IMR-90 (cell line): ENCODE data around the gene NANOS1. TPM values are rescaled to one million over a fixed set of nuclear protein-coding genes. Genes with fewer than 3 reads are reported as not detected.

Source experiments
- ATAC-seq: fragments of 200-7000 bp; cut with Tn5 transposase; 2 replicates; pipeline ENCODE4 v1.9.1; 2020; ENCODE audit warnings: low read depth, mild to moderate bottlenecking, moderate library complexity
- BruUV-seq: library from RNA; stranded (reverse); fragments of 400-500 nt; replicated peaks from 2 replicates; lab custom pipeline; 2021; lab: Mats Ljungman, UMichigan
- CTCF ChIA-PET: fragments of 300-600 bp; formaldehyde crosslinking; extraction: SDS; loops from one replicate; lab custom pipeline; 2021; ENCODE audit warnings: antibody characterized with exemption; lab: Yijun Ruan, JAX
- POLR2A ChIA-PET: fragments of 300-600 bp; sonication (Branson Sonifier 250); formaldehyde crosslinking; loops from one replicate; lab custom pipeline; 2022; ENCODE audit warnings: antibody characterized with exemption; ENCODE audit not compliant: unreplicated experiment; lab: Charles Lee
- DNase-seq: peaks from one replicate; pipeline ENCODE4 v3.0.0; 2013
- H2AFZ ChIP-seq: replicated peaks from 2 replicates; pipeline ENCODE3; 2013; ENCODE audit warnings: low read length, mild to moderate bottlenecking; ENCODE audit not compliant: poor library complexity
- H2AK5ac ChIP-seq: 2 replicates; pipeline ENCODE4 v1.6.1; 2013; ENCODE audit warnings: low read depth, low read length, inconsistent platforms
- H2AK9ac ChIP-seq: replicated peaks from 2 replicates; pipeline ENCODE3; 2013; ENCODE audit warnings: mild to moderate bottlenecking, low read depth, low read length, moderate library complexity; ENCODE audit not compliant: poor library complexity
- H2BK120ac ChIP-seq: 2 replicates; pipeline ENCODE4 v1.6.1; 2013; ENCODE audit warnings: low read depth, low read length, inconsistent platforms
- H2BK15ac ChIP-seq: 3 replicates; pipeline ENCODE4 v1.6.1; 2013; ENCODE audit warnings: low read depth, low read length, inconsistent platforms
- H2BK20ac ChIP-seq: 2 replicates; pipeline ENCODE4 v1.6.1; 2013; ENCODE audit warnings: low read depth, mild to moderate bottlenecking, inconsistent platforms, low read length, moderate library complexity
- H2BK5ac ChIP-seq: 2 replicates; pipeline ENCODE4 v1.6.1; 2013; ENCODE audit warnings: mild to moderate bottlenecking, low read depth, low read length, inconsistent platforms; ENCODE audit not compliant: poor library complexity, severe bottlenecking
- H3K14ac ChIP-seq: replicated peaks from 2 replicates; pipeline ENCODE4 v1.6.1; 2013; ENCODE audit warnings: low read depth, low read length, inconsistent platforms
- H3K18ac ChIP-seq: 2 replicates; pipeline ENCODE4 v1.6.1; 2013; ENCODE audit warnings: low read depth, low read length, control low read depth
- H3K23ac ChIP-seq: 2 replicates; pipeline ENCODE4 v1.6.1; 2013; ENCODE audit warnings: low read depth, low read length, inconsistent platforms
- H3K27ac ChIP-seq: 2 replicates; pipeline ENCODE4 v1.5.1; 2013; ENCODE audit warnings: mild to moderate bottlenecking, control low read depth, low read length; ENCODE audit not compliant: insufficient read depth
- H3K27me3 ChIP-seq: 2 replicates; pipeline ENCODE4 v1.6.1; 2013; ENCODE audit warnings: low read length; ENCODE audit not compliant: control insufficient read depth, insufficient read depth
- H3K36me3 ChIP-seq: 2 replicates; pipeline ENCODE4 v1.6.1; 2013; ENCODE audit warnings: low read length, mixed read lengths; ENCODE audit not compliant: control insufficient read depth, insufficient read depth
- H3K4ac ChIP-seq: 2 replicates; pipeline ENCODE4 v1.6.1; 2013; ENCODE audit warnings: low read depth, low read length, inconsistent platforms
- H3K4me1 ChIP-seq: 2 replicates; pipeline ENCODE4 v1.6.1; 2013; ENCODE audit warnings: low read length, mixed read lengths; ENCODE audit not compliant: control insufficient read depth, insufficient read depth
- H3K4me2 ChIP-seq: 2 replicates; pipeline ENCODE4 v1.6.1; 2013; ENCODE audit warnings: low read depth, mild to moderate bottlenecking, control low read depth, low read length, moderate library complexity
- H3K4me3 ChIP-seq: 2 replicates; pipeline ENCODE4 v1.5.1; 2013; ENCODE audit warnings: low read depth, mild to moderate bottlenecking, control low read depth, low read length, moderate library complexity; ENCODE audit not compliant: insufficient read depth
- H3K56ac ChIP-seq: 2 replicates; pipeline ENCODE4 v1.6.1; 2013; ENCODE audit warnings: low read length, inconsistent platforms; ENCODE audit not compliant: insufficient read depth; ENCODE audit errors: extremely low read depth
- H3K79me1 ChIP-seq, 2 experiments: 2 replicates each; pipeline ENCODE4 v1.6.1; 2013; ENCODE audit warnings: low read length in 2 of 2, inconsistent platforms in 1 of 2, low read depth in 1 of 2
- H3K9ac ChIP-seq: 2 replicates; pipeline ENCODE4 v1.6.1; 2013; ENCODE audit warnings: low read depth, low read length, control low read depth
- H3K9me1 ChIP-seq: 2 replicates; pipeline ENCODE4 v1.6.1; 2013; ENCODE audit warnings: low read length, inconsistent platforms; ENCODE audit not compliant: insufficient read depth
- H3K9me3 ChIP-seq: 2 replicates; pipeline ENCODE4 v1.6.1; 2013; ENCODE audit warnings: low read length; ENCODE audit not compliant: control insufficient read depth, insufficient read depth
- H4K20me1 ChIP-seq: 2 replicates; pipeline ENCODE4 v1.6.1; 2013; ENCODE audit warnings: low read length, inconsistent platforms; ENCODE audit not compliant: insufficient read depth
- H4K5ac ChIP-seq: 2 replicates; pipeline ENCODE4 v1.6.1; 2013; ENCODE audit warnings: mild to moderate bottlenecking, low read depth, low read length, control low read depth
- H4K8ac ChIP-seq, 2 experiments: 2 replicates each; pipeline ENCODE4 v1.6.1; 2013; ENCODE audit warnings: low read depth in 2 of 2, low read length in 2 of 2, control low read depth in 1 of 2, inconsistent platforms in 1 of 2
- H4K91ac ChIP-seq: 2 replicates; pipeline ENCODE4 v1.6.1; 2013; ENCODE audit warnings: low read depth, low read length, inconsistent platforms; ENCODE audit not compliant: insufficient read depth
- BHLHE40 ChIP-seq: fragments of 150-350 bp; IDR thresholded peaks from 2 replicates; pipeline ENCODE4 v1.6.1; 2016; ENCODE audit warnings: mild to moderate bottlenecking, low read depth, low read length
- CTCF ChIP-seq: conservative IDR thresholded peaks from 2 replicates; pipeline ENCODE4 v1.5.1; 2012; ENCODE audit warnings: mild to moderate bottlenecking, low read depth, low read length, improper control_type of control experiment
- MAFK ChIP-seq: IDR thresholded peaks from 2 replicates; pipeline ENCODE4 v1.6.1; 2012; ENCODE audit warnings: low read depth, low read length, improper control_type of control experiment
- MAZ ChIP-seq: IDR thresholded peaks from 2 replicates; pipeline ENCODE4 v1.6.1; 2012; ENCODE audit warnings: low read depth, mild to moderate bottlenecking, low read length, improper control_type of control experiment, moderate library complexity, borderline replicate concordance
- RCOR1 ChIP-seq: IDR thresholded peaks from 2 replicates; pipeline ENCODE4 v1.6.1; 2012; ENCODE audit warnings: mild to moderate bottlenecking, low read length, improper control_type of control experiment; ENCODE audit not compliant: insufficient replicate concordance
- SMC3 ChIP-seq: fragments of 150-350 bp; IDR thresholded peaks from 2 replicates; pipeline ENCODE4 v1.6.1; 2016; ENCODE audit warnings: low read depth, mild to moderate bottlenecking, antibody characterized with exemption, low read length, moderate library complexity
- WGBS, 2 experiments: methylation state at CpG; one replicate each; pipeline versions ENCODE4 v1.1.5 to v1.1.7; 2013; ENCODE audit warnings: missing lambda C conversion rate in 2 of 2; ENCODE audit not compliant: insufficient read length in 1 of 2; ENCODE audit errors: extremely low coverage in 2 of 2; 5-methylcytosine and 5-hydroxymethylcytosine counted together
- dilution Hi-C: fragments of 300-500 bp; cut with HindIII; formaldehyde crosslinking; loops from one replicate; pipeline ENCODE4 v1.14.3; 2018; ENCODE audit warnings: low sequenced_read_pairs; ENCODE audit not compliant: unreplicated experiment
- in situ Hi-C: fragments of 300-500 bp; cut with MboI; formaldehyde crosslinking; loops from 3 replicates; pipeline ENCODE4 v1.14.3; 2019; ENCODE audit warnings: low sequenced_read_pairs, inconsistent platforms, mixed read lengths
- intact Hi-C: fragments of 100-400 bp; cut with micrococcal nuclease; formaldehyde crosslinking; loops from 2 replicates; pipeline ENCODE4 v1.10.0; 2022
- polyA plus RNA-seq, 3 experiments: library from polyadenylated mRNA; depleted of rRNA; stranded (reverse); fragments of >200 nt; gene quantifications; 2 replicates each; pipeline ENCODE4 v1.2.3, GENCODE V29; 2012; ENCODE audit warnings: low replicate concordance in 1 of 3
- total RNA-seq: library from RNA; depleted of rRNA; stranded (reverse); fragments of >200 nt; gene quantifications from 2 replicates; pipeline ENCODE4 v1.2.3, GENCODE V29; 2012
- TF ChIP-seq, protein P1 (sequence below): fragments of 150-350 bp; IDR thresholded peaks from 2 replicates; pipeline ENCODE4 v1.6.1; 2016; ENCODE audit warnings: low read depth, mild to moderate bottlenecking, low read length, moderate library complexity, borderline replicate concordance

The NANOS1 gene
- total and polyA plus RNA-seq, 2 of the 4 experiments (the other 2 are of a cell fraction): under 0.01 to 0.12 TPM

DNA sequence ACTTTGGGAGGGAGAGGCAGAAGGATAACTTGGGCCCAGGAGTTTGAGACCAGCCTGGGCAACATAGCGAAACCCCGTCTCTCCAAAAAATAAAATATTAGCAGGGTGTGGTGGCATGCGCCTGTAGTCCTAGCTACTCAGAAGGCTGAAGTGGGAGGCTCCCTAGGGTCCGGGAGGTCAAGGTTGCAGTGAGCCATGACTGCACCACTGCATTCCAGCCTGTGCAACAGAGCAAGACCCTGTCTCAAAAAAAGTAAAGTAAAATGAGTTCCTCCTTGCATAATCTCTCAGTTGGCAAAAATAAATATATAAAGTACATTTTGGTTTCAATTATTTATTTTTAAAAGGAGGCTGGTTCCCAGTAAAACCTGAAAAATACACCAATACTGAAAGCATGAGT is 11.8 kb downstream of the NANOS1 start:
- no peak overlapping the region for H3K9ac ChIP-seq
- no peaks in the 10 kb centered on the region for H3K27me3 ChIP-seq
- DNase-seq: no peak
- intact Hi-C loops: no loop called here
- H3K36me3 ChIP-seq: peaks cover 75% of the 10 kb centered on the region
- H4K5ac ChIP-seq: no peak overlapping the region
- H3K56ac ChIP-seq: no peak overlapping the region
- no CpG with 5 or more reads among the region's 4 CpGs for WGBS, 2 experiments
- BruUV-seq: no TSS peak
- no peak overlapping the region for H2BK15ac ChIP-seq
- H2BK20ac ChIP-seq: no peak overlapping the region
- no peak overlapping the region for H2BK120ac ChIP-seq
- peaks cover 3% of the 10 kb centered on the region; the same call in 1 of the 2 replicates for H3K9me1 ChIP-seq
- POLR2A ChIA-PET: no interaction called here
- no peak overlapping the region for H4K91ac ChIP-seq
- H3K4me2 ChIP-seq: no peak overlapping the region
- no peak overlapping the region for H2AFZ ChIP-seq
- no peak overlapping the region for H3K23ac ChIP-seq
- dilution Hi-C loops: no loop called here
- no peak overlapping the region for H2AK9ac ChIP-seq
- TF ChIP-seq MAZ: no peak
- no peak for TF ChIP-seq RCOR1
- TF ChIP-seq, protein P1, sequence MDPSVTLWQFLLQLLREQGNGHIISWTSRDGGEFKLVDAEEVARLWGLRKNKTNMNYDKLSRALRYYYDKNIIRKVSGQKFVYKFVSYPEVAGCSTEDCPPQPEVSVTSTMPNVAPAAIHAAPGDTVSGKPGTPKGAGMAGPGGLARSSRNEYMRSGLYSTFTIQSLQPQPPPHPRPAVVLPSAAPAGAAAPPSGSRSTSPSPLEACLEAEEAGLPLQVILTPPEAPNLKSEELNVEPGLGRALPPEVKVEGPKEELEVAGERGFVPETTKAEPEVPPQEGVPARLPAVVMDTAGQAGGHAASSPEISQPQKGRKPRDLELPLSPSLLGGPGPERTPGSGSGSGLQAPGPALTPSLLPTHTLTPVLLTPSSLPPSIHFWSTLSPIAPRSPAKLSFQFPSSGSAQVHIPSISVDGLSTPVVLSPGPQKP: no peak
- TF ChIP-seq MAFK: no peak
- no peak for TF ChIP-seq SMC3
- no peak for TF ChIP-seq CTCF
- no peak for TF ChIP-seq BHLHE40
- no peak overlapping the region for H2AK5ac ChIP-seq
- H3K4me3 ChIP-seq: no peak overlapping the region
- H3K27ac ChIP-seq: no peak overlapping the region
- in situ Hi-C loops: no loop called here
- ATAC-seq: no peak; the same call in 1 of the 2 replicates
- peaks cover 82% of the 10 kb centered on the region for H4K20me1 ChIP-seq
- no peak overlapping the region for H3K14ac ChIP-seq
- no peak overlapping the region for H4K8ac ChIP-seq
- H3K4me1 ChIP-seq: no peaks in the 10 kb centered on the region; the same call in none of the 2 replicates
- no peaks in the 10 kb centered on the region for H3K9me3 ChIP-seq
- CTCF ChIA-PET: no interaction called here
- H2BK5ac ChIP-seq: no peak overlapping the region
- peaks cover 51 to 63% of the 10 kb centered on the region in 2 experiments for H3K79me1 ChIP-seq
- H3K4ac ChIP-seq: no peak overlapping the region
- no peak overlapping the region for H3K18ac ChIP-seq
